SW 1271 (cell line): ENCODE measurements around the gene SPTBN1.

Experiments used
- DNase-seq, 2 experiments: peaks; one replicate each; lab custom pipeline; 2025; lab: John Stamatoyannopoulos, UW

Gene SPTBN1

GRCh38 chr2:54574860-54575247 lies 118.7 kb downstream of the SPTBN1 start:
- DNase-seq: no peak

GRCh38 chr2:54575379-54575888 lies 119.3 kb downstream of the SPTBN1 start:
- DNase-seq: no peak

GRCh38 chr2:54577035-54577434 lies 120.9 kb downstream of the SPTBN1 start:
- DNase-seq: no peak

- no peak for DNase-seq
Observed at GRCh38 chr2:54577944-54578647, 122.0 kb downstream of the SPTBN1 start.

GRCh38 chr2:54578648-54579045 lies 122.5 kb downstream of the SPTBN1 start:
- no peak for DNase-seq

GRCh38 chr2:54579061-54579681 lies 123.0 kb downstream of the SPTBN1 start:
- no peak for DNase-seq

GRCh38 chr2:54579682-54580620 lies 123.8 kb downstream of the SPTBN1 start:
- DNase-seq: no peak

GRCh38 chr2:54581326-54582039 lies 125.4 kb downstream of the SPTBN1 start:
- no peak for DNase-seq

GRCh38 chr2:54582987-54583386 lies 126.9 kb downstream of the SPTBN1 start:
- no peak for DNase-seq

GRCh38 chr2:54584598-54584997 lies 128.5 kb downstream of the SPTBN1 start:
- no peak for DNase-seq

- DNase-seq: no peak
Observed at GRCh38 chr2:54585136-54585733, 129.1 kb downstream of the SPTBN1 start.

GRCh38 chr2:54586062-54586461 lies 129.9 kb downstream of the SPTBN1 start:
- no peak for DNase-seq

- DNase-seq: no peak
Observed at GRCh38 chr2:54586494-54586893, 130.4 kb downstream of the SPTBN1 start.

- no peak for DNase-seq
Observed at GRCh38 chr2:54587171-54588016, 131.3 kb downstream of the SPTBN1 start.

GRCh38 chr2:54588244-54588899 lies 132.2 kb downstream of the SPTBN1 start:
- no peak for DNase-seq

GRCh38 chr2:54589038-54589339 lies 132.9 kb downstream of the SPTBN1 start:
- no peak for DNase-seq

- no peak for DNase-seq
Observed at GRCh38 chr2:54589340-54590215, 133.5 kb downstream of the SPTBN1 start.

GRCh38 chr2:54590216-54591120 lies 134.3 kb downstream of the SPTBN1 start:
- DNase-seq: no peak
